OCI-LY7 (cell line): ENCODE results near the gene PIERCE2.

Experiments used
- CTCF ChIP-seq: fragments of 200-600 bp; sonication (generic); conservative IDR thresholded peaks from 2 replicates; pipeline ENCODE4 v1.5.1; 2014; ENCODE audit warnings: mild to moderate bottlenecking, antibody characterized with exemption, low read length, moderate library complexity, mixed read lengths
- EZH2phosphoT487 ChIP-seq: fragments of 200-600 bp; sonication (generic); IDR thresholded peaks from 2 replicates; pipeline ENCODE4 v1.6.1; 2018; ENCODE audit warnings: low read depth, borderline replicate concordance, mild to moderate bottlenecking, mixed run types, antibody characterized with exemption, low read length, moderate library complexity, mixed read lengths

- TF ChIP-seq CTCF = no peak
- no peak for TF ChIP-seq EZH2phosphoT487
Measured at GRCh38 chr15:55401786-55402246, 6.5 kb upstream of the PIERCE2 start.
